ENCODE results near the gene SMIM10.
"Not testable (repeated sequence)": the region's sequence is repeated elsewhere in the genome, so short reads cannot be mapped to it uniquely, and the experiment has no call there.

Gene SMIM10

DNA sequence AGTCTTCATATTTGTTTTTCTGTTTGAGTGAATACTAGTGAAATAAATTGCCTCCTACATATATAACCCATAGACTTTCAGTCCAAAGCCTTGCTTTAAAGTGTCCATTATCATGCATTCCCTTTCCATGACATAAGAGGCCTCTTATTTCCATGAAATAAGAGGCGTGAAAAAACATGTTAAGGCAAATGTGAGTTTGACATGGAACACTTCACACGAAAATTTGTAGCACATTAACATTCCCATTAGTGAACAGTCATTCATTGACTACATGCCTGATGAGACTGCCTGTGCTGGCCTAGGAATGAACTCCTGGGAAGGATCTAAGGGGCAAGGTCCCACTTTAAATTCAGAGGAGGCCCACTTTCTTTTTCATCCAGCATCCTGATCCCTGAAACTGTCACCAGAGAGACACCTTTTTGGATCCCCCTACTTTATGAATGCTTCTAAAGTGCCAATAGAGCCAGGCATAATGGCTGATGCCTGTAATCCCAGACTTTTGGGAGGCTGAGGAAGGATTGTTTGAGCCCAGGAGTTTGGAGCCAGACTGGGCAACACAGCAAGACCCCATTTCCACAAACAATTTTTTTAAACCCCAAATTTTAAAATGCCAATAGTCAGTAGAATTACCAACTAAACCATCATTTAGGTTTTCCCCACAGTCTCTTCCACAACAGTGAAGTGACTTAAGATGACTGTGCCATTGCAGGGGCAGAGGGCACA, 24.9 kb downstream of the SMIM10 start:
- DNase-seq, result no peak

DNA sequence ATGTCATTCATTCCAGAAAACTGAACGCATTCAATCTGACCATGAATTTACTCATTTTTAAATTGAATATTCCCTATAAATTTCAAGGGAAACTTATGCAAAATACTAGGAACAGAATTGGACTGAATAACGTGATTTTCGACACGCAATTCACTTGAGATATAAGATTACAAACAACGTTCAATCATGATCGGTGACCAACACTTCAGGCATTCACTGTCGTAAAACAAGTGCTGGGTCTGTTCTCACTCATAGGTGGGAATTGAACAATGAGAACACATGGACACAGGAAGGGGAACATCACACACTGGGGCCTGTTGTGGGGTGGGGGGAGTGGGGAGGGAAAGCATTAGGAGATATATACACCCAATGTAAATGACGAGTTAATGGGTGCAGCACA, 29.1 kb downstream of the SMIM10 start:
- DNase-seq, result not testable (repeated sequence)

DNA sequence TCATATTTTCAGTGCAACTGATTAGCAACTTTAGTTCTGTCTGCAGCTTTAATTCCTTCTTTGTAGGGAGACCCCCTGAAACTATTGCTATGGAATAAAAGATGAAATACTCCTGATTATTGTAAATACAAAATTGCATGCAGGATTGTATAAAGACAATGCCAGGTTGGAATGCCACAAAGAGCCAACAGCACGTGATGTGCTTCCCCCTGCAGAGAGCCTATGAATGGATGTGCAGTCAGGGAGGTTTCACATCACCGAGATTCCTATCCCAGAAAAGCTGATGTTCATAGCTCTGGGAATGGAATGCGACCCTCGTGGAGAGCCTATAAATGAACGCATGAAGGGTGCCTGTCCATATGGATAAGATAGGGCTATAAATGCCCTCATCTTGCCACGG, 33.0 kb downstream of the SMIM10 start:
- DNase-seq, result not testable (repeated sequence)

DNA sequence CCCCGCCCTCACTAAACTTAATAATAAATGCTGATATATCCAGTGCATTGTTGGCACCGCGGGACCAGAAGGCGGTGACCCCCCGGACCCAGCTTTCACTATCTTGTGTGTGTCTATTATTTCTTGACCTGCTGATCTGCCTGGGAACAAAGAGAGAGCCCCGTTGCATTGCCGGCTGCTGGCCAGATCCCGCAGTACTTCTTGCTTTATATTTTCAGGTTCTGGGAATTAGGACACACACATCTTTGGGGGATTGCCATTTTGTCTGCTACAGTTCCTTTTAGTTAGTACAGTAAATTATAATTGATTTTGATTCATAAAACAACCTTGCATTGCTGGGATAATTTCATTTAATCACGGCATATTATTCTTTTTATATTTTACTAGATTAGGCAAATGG, 33.7 kb downstream of the SMIM10 start:
- no peak for DNase-seq

DNA sequence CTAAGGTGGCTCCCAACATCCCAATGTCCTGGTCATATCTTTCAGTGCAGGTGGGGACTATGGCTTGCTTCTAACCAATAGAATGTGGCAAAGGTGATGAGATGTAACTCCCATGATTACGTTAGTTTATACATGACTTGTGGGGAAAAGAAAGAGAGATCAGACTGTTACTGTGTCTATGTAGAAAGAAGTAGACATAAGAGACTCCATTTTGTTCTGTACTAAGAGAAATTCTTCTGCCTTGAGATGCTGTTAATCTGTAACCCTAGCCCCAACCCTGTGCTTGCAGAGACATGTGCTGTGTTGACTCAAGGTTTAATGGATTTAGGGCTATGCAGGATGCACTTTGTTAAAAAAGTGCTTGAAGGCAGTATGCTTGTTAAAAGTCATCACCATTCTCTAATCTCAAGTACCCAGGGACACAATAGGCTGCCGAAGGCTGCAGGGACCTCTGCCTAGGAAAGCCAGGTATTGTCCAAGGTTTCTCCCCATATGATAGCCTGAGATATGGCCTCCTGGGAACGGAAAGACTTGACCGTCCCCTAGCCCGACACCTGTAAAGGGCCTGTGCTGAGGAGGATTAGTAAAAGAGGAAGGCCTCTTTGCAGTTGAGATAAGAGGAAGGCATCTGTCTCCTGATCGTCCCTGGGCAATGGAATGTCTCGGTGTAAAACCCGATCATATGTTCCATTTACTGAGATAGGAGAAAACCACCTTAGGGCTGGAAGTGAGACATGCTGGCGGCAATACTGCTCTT, 39.6 kb downstream of the SMIM10 start:
- DNase-seq, result not testable (repeated sequence)

DNA sequence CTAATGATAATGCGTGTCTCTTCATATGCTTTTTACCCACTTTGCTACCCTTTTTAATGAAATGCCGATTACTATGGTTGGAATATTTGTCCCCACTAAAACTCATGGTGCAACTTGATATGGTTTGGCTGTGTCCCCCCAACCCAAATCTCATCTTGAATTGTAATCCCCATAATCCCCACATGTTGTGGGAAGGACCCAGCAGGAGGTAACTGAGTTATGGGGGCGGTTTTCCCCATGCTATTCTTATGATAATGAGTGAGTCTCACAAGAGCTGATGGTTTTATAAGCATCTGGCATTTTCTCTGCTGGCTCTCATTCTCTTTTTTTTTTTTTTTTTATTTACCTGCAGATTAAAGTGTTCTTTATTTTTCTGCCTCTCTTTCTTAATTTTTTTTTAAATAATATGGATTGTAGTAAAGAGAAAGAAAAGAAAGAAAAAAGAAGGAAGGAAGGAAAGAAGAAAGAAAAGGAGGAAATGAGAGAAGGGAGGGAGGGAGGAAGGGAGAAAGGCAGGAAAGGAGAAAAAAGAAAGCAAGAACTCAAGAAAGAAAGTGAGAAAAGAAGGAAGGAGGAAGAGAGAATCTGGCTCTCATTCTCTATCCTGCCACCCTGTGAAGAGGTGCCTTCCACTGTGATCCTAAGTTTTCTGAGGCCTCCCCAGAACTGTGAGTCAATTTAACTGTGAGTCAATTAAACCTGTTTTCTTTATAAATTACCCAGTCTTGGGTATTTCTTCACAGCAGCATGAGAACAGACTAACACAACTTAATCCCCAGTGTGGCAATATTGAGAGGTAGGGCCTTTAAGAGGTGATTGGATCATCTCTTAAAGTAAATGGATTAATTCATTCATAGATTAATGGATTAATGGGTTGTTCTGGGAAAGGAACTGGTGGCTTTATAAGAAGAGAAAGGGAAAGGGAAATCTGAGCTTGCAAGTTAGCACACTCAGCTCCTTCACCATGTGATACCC, 50.6 kb downstream of the SMIM10 start:
- DNase-seq, result not testable (repeated sequence)

All from cortex of kidney (tissue), 1 donor.